ENCODE data around the gene PDIA2.

Gene PDIA2

GRCh38 chr16:289395-289997, 6.5 kb downstream of the PDIA2 start:
- H3K27me3 ChIP-seq (ENCODE audit: insufficient read depth, poor library complexity, severe bottlenecking): no peaks in the 10 kb centered on the region
- no peak overlapping the region for H3K4me3 ChIP-seq (replicated peaks; ENCODE audit: insufficient read depth, low read length)
- DNase-seq (ENCODE audit: low read depth in 1 of 2, low spot score in 1 of 2): no peak
- no peak overlapping the region for H3K27ac ChIP-seq (replicated peaks)
- no peak for TF ChIP-seq GABPA (IDR thresholded peaks at IDR 0.05; ENCODE audit: low read depth)
- no peak for TF ChIP-seq POLR2AphosphoS5 (IDR thresholded peaks at IDR 0.05; ENCODE audit: low read depth)
- TF ChIP-seq CTCF (IDR thresholded peaks at IDR 0.05; ENCODE audit: insufficient read depth, low read length): no peak
- TF ChIP-seq SPI1 (IDR thresholded peaks at IDR 0.05; ENCODE audit: borderline replicate concordance, low read depth): no peak
- no peak for TF ChIP-seq REST (IDR thresholded peaks at IDR 0.05; ENCODE audit: insufficient replicate concordance, low read depth)

DNA sequence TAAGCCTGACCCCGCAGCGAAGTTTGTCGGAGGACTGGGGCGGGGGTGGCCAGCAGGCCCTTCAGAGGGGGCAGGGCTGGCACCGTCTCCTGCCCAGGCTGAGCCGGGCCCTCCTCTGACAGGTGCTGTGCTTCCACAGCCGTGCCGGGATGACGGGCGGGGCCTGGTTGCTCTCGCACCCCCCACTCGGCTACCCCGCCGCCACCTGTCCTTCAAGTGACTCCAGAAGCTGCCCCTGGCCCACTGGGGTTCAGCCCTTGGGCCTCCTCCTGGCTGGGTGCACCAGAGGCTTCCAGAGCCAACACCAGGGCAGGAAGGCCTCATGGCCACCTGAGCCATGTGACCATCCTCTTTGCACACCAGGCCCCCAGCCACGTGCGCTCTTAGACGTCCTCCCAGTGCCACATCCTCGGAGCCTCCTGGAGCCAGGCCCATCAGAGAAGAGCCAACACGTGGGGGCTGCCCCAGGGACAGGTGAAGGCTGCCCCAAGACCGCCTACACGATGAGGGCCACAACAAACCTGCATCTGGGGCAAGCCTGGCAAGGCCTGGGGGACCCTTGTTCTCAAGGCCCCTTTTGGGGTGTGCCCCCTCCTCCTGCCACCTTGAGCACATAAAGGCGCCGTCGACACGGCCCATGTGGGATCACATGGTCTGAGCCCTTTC, 7.2 kb downstream of the PDIA2 start:
- TF ChIP-seq REST (IDR thresholded peaks at IDR 0.05; ENCODE audit: insufficient replicate concordance, low read depth) (no peak), CTCF (IDR thresholded peaks at IDR 0.05; ENCODE audit: insufficient read depth, low read length) (no peak), SPI1 (IDR thresholded peaks at IDR 0.05; ENCODE audit: borderline replicate concordance, low read depth) (no peak), GABPA (IDR thresholded peaks at IDR 0.05; ENCODE audit: low read depth) (no peak)
- Histone ChIP-seq H3K4me3 (replicated peaks; ENCODE audit: insufficient read depth, low read length) (no peak overlapping the region), H3K27ac (replicated peaks) (no peak overlapping the region), H3K27me3 (ENCODE audit: insufficient read depth, poor library complexity, severe bottlenecking) (no peaks in the 10 kb centered on the region)
- no peak for DNase-seq (ENCODE audit: low read depth in 1 of 2, low spot score in 1 of 2)

DNA sequence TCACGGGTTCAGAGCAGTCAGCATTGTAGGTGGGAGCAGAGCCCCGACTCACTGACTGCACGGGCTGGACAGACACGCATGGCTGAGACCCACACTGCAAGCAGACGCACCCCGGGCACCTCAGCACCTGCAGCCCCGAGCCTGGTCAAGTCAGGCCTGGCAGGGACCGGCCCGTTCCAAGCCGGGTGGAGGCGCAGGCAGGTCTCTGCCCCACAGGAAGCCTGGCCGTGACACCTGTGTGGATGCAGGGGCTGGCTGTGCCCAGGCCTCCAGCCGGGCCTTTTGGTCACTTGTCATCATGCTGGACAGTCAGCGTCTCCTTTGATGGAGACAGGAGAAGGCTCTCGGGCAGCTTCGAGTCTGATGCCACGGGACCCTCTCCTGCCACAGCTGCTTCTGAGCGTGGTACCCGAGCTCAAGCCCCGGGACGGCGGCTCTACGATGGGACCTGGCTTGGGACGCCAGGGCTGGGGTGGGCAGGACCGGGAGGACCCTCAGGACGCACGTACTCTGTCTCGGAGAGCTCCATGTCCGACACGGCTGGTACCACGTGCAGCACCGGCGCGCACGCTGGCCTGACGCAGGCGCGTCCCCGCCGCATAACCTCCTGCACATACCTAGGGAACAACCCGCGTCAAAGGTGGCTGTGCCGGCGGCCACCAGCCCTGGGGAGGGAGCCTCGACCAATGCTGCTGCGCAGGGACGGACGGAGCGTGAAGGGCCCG, 7.9 kb downstream of the PDIA2 start:
- TF ChIP-seq REST (IDR thresholded peaks at IDR 0.05; ENCODE audit: insufficient replicate concordance, low read depth) (no peak), CTCF (IDR thresholded peaks at IDR 0.05; ENCODE audit: insufficient read depth, low read length) (no peak), POLR2AphosphoS5 (IDR thresholded peaks at IDR 0.05; ENCODE audit: low read depth) (no peak), GABPA (IDR thresholded peaks at IDR 0.05; ENCODE audit: low read depth) (no peak)
- no peak for DNase-seq (ENCODE audit: low read depth in 1 of 2, low spot score in 1 of 2)

More for the DNA sequence above, 7.9 kb downstream of the PDIA2 start:
- Histone ChIP-seq H3K27ac (replicated peaks) (no peak overlapping the region), H3K27me3 (ENCODE audit: insufficient read depth, poor library complexity, severe bottlenecking) (no peaks in the 10 kb centered on the region), H3K4me3 (replicated peaks; ENCODE audit: insufficient read depth, low read length) (no peak overlapping the region)

All from HL-60 (cell line).